Esophagus mucosa (tissue), 1 donor: ENCODE results near the gene PAH. TPM values are rescaled to one million over a fixed set of nuclear protein-coding genes. Genes with fewer than 3 reads are reported as not detected.
A peak's percentile ranks its signal among the peaks of the same experiment; 100 is the strongest.
"Not testable (repeated sequence)": the region's sequence is repeated elsewhere in the genome, so short reads cannot be mapped to it uniquely, and the experiment has no call there.

Experiments
- ATAC-seq: fragments of 200-7000 bp; cut with Tn5 transposase; one replicate; pipeline ENCODE4 v1.9.1; 2020
- total RNA-seq: library from RNA; stranded (reverse); gene quantifications from one replicate; pipeline ENCODE4 v1.2.4, GENCODE V29; 2023
- donor health status: DM: yes; HTN: yes; CAD: no.

Gene PAH
- total RNA-seq, 1 donor from 2014 or later, result not detected

DNA sequence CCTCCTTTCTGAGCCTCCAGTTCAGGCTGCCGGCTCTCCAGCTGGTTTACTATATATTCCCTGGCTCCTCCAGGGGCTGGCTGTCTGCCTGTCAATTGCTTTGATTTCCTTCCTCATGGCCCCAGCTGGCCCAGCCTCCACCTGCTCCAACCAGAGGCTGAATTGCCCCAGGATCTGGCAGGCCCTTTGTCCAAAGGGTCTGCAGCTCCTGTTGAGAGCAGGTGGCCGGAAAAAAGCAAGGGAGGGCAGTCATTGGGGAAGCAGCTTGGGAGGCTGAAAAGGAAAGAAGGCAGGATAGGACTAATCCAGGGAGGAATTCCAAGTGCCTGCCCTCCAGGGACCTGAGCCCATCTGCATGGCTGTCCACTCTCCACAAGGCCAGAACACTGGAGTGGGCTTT, 25.3 kb downstream of the PAH start:
- ATAC-seq, result no peak

DNA sequence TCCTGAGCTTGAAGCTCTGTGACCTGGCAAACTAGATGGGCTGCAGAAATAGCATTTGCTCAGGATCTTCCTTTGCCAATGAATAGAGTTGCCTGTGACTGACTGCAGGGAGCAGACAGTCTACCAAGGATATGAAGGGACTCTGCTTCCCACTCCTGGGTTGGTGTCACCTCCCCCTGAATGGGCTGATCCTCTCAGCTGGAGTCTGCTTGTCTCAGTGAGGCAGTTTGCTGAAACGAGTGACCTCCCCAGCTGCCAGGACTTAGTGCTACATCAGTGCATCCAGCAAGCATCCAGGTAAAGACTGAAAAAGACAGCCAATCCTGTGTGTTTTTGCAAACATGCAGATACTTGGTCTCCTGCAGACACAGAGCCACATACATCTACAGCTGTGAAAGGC, 28.5 kb downstream of the PAH start:
- ATAC-seq, result no peak

DNA sequence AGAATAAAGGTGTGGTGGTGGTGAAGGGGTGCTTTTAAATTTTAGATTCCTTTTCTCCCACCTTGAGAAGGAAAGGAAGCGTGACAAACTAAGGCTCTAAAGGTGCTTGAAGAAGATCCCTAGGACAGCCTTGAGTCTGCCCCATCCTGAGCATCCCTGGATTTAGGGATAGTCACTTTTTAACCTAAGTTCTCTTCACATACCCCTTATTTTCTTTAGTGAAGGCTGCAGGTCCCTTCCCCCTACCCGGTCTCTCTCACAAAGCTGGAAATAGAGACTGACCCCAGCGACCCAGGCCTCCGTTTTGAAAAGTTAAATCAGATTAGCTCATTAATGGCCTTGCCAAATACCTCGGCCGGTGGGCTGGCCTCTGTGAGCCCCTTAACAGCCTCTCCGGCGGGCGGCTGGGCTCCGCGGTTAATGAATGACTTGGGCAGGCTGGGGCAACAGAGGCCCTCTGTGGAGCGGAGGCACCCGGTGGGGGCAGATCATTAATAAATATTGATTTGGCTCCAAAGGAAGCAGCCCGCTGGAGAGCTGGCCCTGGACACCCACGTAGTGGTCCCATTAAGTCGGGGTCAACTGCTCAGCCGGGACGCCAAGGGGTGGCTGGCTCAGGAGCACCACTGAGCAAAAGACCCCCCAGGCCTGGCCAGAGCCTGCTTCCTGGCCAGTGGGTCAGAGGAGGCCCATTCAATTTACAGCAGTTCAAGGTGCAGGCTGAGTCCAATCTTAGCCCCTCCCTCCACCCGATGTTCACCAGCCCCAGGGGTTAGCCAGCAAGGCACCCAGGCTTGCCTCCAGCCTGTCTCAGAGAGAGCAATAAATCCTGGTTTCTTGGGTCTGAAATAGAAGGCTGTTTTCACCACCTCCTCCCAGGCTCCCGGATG, 31.8 kb downstream of the PAH start:
- ATAC-seq, result no peak

DNA sequence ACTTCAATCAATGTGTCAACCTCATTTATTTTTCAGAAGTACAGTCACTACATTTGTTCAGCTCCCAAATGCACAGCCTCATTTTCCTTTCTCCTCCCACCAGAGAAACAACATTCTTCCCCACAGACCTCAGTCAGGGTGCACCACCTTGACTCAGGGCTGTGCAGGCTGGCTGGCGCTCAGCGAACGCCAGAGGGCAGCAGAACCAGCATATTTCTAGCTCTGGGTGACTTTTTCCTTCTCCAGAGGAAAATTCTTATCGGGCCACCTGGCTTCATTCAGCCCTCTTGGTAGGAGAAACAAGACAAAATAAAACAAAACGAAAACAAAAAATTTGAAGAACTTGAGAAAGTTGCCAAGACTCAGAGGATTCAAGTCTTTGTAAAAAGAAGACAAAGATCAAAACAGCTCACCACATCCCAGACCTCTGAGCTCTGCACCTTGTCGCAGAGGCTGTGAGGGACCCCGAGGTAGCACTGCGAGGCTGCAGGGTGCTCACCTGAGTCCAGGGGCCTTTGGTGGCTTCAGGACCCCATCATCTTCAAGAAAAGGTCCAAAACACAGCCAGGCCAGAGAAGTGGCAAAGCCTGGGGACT, 33.7 kb downstream of the PAH start:
- ATAC-seq, result peak; percentile 58

DNA sequence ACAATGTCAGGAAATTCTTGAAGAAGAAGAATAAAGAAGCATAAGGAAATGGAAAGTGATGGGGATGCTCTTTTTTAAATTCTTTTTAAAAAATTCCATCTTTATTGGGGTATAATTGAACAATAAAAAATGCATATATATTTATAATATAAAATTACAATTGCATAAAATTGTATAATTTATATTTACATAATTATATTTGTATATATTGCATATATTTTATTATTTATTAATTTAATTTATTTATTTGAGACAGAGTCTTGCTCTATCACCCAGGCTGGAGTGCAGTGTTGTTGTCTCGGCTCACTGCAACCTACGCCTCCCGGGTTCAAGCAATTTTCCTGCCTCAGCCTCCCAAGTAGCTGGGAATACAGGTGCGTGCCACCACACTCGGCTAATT, 36.3 kb downstream of the PAH start:
- ATAC-seq, result no peak

DNA sequence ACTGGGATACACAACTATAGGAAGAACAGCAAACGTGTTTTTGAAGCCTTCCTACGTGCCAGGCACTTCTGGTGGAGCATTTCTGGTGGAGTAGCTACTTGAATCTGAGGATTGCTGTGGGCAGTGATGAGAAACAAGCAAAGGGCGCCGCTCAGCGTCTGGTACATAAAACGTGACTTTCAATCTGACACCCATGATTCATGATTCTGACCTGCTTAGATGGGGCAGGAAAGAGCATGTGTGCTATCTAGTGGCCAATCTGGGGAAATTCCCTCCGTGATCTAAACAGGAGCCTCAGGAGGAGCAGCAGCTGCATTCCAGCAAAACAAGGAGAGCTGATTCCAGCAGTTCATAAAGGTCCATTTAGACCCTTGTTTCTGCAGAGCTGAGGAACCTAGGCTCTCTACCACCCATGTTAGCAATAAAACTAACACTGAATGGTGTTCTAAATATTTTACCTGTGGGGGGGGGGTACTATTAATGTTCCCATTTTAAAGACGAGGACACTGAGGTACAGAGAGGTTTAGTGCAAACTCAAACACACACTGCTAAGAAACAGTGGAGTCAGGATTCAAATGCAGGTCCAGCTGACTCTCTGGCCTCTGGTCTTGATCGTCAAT, 37.8 kb downstream of the PAH start:
- ATAC-seq, result peak; percentile 89

DNA sequence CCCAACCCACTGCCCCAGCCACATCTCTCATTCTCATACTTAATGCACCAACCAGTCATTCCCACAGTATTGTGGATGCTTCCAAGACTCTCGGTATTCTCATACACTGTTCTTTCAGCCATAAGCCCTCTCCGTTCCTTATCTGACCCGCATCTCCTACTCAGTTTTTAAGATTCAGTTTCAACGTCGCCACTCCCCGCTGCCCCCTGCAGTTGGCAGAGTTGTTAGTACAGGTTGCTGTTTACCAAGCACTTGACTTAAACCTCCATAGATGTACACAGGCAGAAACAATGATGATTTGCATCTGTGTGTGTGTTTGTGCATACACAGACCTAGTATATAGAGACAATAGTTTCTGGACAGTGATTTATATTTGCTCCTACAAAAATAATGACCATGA, 40.2 kb downstream of the PAH start:
- no peak for ATAC-seq

DNA sequence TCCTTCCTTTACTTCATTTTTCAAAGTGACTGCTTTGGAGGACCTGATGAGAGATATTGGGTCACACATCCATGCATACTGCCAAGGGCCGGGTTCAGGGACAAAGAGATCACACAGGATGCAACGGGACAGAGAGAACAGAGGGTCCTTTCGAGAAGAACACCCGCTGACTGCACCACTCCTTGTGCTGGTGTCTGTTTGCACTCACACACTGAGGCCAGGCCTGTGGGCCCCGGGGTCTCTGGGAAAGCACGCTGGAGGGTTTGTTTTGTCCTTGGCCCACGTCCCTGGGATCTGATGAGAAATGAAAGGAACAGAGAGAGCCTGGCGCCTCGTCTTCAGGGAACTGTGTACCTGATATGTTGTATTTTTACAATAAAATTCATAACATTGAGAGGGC, 42.2 kb downstream of the PAH start:
- no peak for ATAC-seq

DNA sequence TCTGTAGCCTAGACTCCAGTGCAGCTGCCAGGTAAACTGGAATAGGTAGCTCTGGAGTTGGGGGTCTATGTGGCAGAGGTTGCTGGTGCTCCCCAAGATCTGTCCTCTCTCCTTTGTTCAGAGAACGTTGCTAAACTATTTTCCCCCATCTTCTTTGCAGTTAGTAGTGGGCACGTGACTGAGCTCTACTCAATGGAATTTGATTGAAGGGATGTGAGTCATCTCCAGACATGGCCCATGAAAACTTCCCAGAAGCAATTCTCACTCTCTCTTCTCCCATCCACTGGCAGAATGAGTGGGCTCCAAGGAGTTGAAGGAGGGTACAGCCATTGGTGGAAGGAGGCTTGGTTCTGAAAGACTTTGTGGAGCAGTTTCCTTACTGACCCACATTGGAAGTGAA, 44.0 kb downstream of the PAH start:
- ATAC-seq, result no peak

DNA sequence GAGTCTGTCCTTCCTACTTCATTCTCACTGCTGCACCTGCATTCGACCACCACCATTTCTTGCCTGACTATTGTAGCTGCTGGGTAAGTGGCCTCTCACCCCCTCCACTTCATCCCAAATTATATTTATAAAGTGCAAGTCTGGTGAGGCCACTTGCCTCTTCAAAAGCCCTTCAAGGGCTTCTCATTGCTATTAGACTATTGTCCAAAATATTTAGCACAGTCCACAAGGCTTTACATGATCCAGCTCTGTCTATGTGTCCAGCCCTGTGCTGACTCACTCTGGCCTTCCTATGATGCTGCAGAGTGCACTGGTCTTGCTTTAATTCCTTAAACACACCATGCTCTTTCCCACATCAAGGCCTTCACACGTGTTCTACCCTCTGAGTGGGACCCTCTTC, 46.0 kb downstream of the PAH start:
- no peak for ATAC-seq

DNA sequence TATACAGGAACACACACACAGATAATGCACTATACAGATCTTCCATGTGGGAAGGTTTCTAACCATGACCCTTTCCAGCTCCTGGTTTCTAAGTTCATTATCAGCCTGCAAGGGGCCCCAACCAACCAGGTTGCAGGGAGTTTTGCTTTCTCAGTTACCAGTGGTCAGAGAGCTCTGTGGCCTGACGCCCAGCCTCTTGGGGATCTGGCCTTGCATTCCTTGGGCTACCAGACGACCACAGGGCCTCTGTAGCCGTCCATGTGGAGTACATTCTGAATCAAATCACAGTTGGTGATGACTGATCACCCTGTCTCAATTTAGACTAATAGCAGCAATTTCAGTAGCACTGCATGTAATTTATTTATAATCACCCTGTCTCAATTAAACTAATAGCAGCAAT, 47.5 kb downstream of the PAH start:
- no peak for ATAC-seq

DNA sequence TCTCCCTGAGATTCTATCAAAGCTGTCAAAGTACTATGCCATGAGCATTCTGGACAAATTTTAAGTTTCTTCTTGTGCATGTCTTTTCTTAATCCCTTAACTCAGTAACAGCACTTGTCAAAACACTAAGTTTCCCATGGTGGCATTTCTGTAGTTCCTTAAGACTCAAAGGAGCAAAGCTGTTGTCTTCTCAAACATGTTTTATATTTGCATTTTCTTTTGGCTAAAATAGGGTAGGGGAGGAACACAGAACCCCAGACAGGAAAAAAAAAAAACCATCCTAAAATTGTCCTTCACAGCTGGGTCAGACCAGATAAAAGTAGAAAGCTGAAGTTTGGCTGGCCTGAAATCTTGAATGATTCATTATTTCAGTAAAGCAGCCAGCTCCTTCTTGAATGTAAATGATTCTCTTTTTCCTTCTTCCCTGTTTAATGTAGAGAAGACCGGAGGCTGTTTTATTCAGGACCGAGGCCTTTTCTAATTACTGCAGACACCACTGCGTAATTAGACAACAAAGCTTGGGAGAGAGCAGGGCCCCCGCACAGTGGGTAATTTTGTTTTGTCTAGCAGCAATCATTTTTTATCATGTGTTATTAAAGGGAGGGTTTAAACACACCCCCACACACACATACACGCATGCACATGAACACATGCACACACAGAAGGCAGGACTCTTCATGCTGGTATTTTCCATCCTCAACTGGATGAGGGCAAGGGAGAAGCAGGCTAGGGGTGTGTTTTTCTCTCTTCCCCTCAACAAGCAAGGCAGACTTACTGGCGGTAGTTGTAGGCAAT, 51.0 kb downstream of the PAH start:
- no peak for ATAC-seq

DNA sequence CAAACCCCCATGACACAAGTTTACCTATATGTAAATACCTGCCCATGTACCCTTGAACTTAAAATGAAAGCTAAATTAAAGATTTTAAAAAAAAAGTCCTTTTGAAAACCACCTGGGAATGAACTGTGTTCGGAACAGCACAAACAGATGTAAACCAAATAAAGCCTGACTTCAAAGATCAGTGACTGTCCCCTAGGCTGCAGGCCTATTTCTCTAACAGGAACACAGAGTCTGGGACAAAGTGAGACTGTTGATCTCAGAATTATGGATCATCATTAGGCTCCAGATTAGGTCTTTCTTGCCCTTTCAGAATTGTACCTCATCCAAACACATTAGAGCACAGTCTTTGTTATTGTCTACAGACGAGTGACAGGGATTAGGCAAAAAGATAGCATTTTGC, 54.6 kb downstream of the PAH start:
- no peak for ATAC-seq

DNA sequence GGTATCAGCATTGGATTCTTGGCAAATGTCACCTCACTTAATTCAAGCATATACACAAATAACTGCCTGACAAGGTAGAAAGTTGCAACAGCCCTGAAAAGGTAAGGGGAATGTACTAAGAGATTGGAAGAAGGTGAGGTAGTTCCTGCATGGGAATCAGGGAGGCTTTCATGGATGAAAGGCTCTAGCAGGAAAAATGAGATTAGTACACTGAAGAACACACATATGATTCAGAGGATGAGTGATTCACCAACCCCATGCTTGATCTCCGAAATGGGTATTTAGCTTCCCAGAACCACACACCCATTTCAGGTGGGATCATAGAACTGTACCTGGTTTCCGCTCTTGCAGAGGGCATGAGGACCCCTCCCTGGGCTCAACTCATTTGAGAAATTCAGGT, 65.8 kb downstream of the PAH start:
- peak; percentile 68 for ATAC-seq

DNA sequence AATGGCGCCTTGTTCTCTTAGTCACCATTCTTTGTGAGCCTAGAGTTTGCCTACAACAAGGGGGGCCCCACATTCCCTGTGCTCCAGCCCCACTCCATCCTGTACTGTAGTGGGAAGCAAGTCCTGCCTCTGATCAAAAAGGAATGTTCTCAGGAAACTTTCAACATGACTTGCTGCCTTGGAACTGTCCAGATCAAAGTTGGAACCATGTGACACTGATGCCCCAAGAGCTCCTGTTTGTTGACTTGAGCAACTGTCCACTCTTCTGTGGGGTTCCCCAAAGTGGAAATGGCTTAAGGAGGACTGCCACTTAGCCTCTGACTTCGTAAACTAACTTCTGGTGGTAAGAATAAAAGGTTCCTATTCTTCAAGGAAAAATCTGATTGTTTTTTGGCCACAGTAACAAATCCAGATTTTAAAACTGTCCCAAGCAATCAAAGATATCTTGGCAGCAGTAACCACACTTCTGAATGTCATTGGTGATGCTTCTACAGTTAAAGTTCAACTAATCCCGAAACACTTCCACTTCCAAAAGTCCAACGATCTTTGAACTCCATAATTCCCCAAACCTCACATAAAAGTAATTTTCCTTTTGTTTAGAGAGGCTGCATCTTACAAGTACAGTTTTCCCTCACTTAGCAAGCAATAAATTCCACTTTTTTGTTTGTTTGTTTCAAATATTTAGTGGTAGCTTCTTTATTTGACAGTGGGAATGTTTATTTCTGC, 67.2 kb downstream of the PAH start:
- no peak for ATAC-seq

DNA sequence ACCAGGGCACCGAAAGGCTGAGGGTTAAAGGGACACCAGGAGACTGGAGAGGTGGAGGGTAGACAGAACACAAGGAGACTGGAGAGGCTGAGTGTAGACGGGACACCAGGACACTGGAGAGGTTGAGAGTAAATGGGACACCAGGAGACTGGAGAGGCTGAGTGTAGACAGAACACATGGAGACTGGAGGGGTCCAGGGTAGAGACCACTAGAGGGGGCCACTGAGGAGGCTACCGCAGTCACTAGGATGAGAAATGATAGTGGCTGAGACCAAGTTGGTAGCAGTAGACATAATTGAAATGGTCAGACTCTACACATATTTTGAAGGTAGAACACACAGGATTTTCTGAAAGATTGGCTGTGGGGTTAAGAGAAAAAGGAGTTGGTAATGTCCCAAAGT, 68.2 kb downstream of the PAH start:
- no peak for ATAC-seq

DNA sequence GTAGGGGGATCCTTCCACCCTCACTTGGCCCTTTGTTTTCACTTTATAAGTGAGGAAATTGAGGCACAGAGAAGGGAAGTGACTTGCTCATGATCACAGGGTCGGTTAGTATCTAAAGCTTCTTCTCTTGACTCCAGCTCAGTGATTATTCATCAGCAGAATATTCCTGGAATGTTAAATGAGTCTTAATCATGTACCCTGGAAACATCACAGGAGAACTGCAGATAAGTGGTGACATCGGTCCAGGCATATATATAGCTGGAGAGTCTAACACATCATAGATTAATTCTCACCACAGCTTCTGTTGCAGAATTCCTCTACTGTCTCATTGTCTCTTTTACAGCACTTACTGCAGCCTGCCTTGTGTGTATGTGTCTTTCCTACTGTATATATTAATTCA, 69.9 kb downstream of the PAH start:
- no peak for ATAC-seq

DNA sequence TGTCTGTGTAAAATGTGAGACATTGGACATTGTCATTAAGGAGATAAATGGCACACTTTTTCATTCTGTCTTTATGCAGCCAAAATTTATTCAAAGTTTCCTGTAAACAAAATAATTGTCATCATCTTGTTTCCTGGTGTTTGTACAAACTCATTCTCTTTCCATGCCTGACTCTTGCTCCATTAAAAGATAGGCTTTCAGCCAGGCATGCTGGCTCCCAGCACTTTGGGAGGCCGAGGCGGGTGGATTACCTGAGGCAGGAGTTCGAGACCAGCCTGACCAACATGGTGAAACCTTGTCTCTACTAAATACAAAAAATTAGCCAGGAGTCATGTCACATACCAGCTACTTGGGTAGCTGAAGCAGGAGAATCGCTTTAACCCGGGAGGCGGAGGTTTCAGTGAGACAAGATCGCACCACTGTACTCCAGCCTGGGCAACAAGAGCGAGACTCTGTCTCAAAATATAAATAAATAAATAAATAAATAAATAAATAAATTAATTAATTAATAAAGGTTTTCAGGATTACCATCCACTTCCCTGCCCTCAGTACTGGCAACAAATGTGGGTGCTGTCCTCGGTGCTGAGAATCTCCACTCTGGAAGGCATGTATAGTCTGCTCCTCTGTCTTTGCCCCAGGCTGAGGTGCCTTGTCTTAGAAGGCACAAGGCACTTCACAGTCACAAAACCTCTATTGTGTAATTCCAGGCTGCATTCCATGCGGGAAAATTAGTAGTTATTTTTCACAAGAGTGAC, 83.2 kb downstream of the PAH start:
- no peak for ATAC-seq

DNA sequence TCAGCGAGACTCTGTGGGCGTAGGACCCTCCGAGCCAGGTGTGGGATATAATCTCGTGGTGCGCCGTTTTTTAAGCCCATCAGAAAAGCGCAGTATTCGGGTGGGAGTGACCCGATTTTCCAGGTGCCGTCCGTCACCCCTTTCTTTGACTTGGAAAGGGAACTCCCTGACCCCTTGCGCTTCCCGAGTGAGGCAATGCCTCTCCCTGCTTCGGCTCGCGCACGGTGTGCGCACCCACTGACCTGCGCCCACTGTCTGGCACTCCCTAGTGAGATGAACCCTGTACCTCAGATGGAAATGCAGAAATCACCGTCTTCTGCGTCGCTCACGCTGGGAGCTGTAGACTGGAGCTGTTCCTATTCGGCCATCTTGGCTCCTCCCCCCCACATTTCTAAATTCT, 84.2 kb downstream of the PAH start:
- ATAC-seq, result not testable (repeated sequence)

DNA sequence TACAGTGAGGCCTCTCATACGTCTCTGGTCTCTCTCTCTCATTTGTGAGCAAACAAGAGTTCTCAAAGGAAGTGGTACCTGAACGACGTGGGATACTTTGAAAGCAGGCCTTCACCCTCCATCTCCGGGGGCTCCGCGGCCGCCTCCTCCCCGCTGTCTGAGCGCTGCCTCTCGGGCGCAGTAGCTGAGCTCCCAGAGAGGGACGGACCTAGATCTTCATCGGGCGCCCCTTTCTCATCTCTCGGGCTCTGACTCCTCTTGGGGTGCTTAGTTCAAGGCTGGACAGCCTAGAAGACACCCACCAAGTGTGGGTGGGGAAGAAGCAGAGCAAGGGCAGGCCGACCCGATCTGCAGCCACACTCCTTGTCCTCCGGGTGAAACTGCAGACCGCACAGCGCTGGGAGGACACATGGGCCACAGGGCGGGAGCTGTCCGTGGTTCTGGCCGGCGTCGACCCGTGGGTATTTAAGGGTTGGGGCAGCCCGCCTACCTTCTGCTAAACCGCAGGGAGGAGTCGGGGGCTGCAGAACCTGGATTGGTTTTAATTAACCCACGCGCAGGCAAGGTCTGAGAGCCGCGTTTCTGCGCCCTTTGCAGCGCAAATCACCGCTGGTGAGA, 92.7 kb downstream of the PAH start:
- no peak for ATAC-seq

DNA sequence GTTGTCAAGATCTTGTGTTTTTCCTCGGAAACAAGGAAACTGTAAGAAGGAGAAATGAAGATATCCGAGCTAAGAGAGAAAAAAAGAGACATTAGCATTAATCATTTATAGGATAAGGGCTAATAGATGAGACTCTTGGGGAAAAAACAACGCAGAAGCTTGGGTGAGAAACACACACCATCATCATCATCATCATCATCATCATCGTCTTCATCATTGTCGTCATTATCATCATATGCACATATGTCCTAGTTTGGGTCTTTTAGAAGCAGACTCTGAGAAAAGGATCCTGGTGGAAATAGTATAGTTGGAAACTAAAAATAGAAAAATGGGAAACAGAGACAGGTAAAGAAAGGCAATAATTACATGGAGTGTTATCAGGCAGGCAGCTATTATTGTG, 95.9 kb downstream of the PAH start:
- ATAC-seq, result no peak
